NCI-H446 treated with DMSO at 0.1 percent for 48 hours (cell line): ENCODE results near the gene ATP2A1.
A peak's percentile ranks its signal among the peaks of the same experiment; 100 is the strongest.
"Not testable (repeated sequence)": the region's sequence is repeated elsewhere in the genome, so short reads cannot be mapped to it uniquely, and the experiment has no call there.

Experiments used
- DNase-seq: peaks from one replicate; lab custom pipeline; 2025; lab: John Stamatoyannopoulos, UW

ATP2A1 gene

GRCh38 chr16:28859326-28859725 is 19.0 kb upstream of the ATP2A1 start:
- no peak for DNase-seq

- DNase-seq = no peak
These were observed 14.1 kb upstream of the ATP2A1 start for GRCh38 chr16:28863929-28864793.

- no peak for DNase-seq
These were observed 13.1 kb upstream of the ATP2A1 start for GRCh38 chr16:28865001-28865688.

GRCh38 chr16:28865722-28866453 is 12.4 kb upstream of the ATP2A1 start:
- DNase-seq = no peak

GRCh38 chr16:28866454-28866804 is 11.9 kb upstream of the ATP2A1 start:
- no peak for DNase-seq

- no peak for DNase-seq
These were observed 11.0 kb upstream of the ATP2A1 start for GRCh38 chr16:28867241-28867640.

GRCh38 chr16:28867646-28868045 is 10.6 kb upstream of the ATP2A1 start:
- not testable (repeated sequence) for DNase-seq

- DNase-seq = no peak
These were observed 9.1 kb upstream of the ATP2A1 start for GRCh38 chr16:28869201-28869600.

- no peak for DNase-seq
These were observed 5.3 kb upstream of the ATP2A1 start for GRCh38 chr16:28872952-28873351.

- no peak for DNase-seq
These were observed 4.6 kb upstream of the ATP2A1 start for GRCh38 chr16:28873543-28874201.

- DNase-seq = no peak
These were observed 3.9 kb upstream of the ATP2A1 start for GRCh38 chr16:28874406-28874805.

GRCh38 chr16:28875134-28876018 is 2.9 kb upstream of the ATP2A1 start:
- no peak for DNase-seq

- DNase-seq = no peak
These were observed 2.1 kb upstream of the ATP2A1 start for GRCh38 chr16:28876019-28876659.

GRCh38 chr16:28876973-28877654 is 1.2 kb upstream of the ATP2A1 start:
- DNase-seq = no peak

GRCh38 chr16:28877655-28878000 is 660 bp upstream of the ATP2A1 start:
- no peak for DNase-seq

- DNase-seq = no peak
These were observed 1.1 kb downstream of the ATP2A1 start for GRCh38 chr16:28879261-28879840.

GRCh38 chr16:28879841-28880588 is 1.7 kb downstream of the ATP2A1 start:
- DNase-seq = peak; percentile 80

- no peak for DNase-seq
These were observed 2.3 kb downstream of the ATP2A1 start for GRCh38 chr16:28880589-28880915.

- DNase-seq = no peak
These were observed 2.7 kb downstream of the ATP2A1 start for GRCh38 chr16:28880955-28881354.
